CD4-positive, CD25-positive, alpha-beta regulatory T cell (primary cell): ENCODE measurements around the gene XRCC4. TPM values are rescaled to one million over a fixed set of nuclear protein-coding genes. Genes with fewer than 3 reads are reported as not detected.

Experiments used
- ATAC-seq, 2 donors: fragments of 150-1000 bp; cut with Tn5 transposase; one replicate each; pipeline ENCODE4 v1.10.0; 2021; ENCODE audit warnings: low read depth in 2 of 2, moderate number of reproducible peaks in 2 of 2, moderate library complexity in 1 of 2
- DNase-seq, 3 donors: peaks; one replicate each; pipeline versions ENCODE4 v3.0.0 to v3.0.0-alpha.2; 2012 to 2022; ENCODE audit warnings: mixed read lengths in 1 of 3
- H3K27ac ChIP-seq: one replicate; pipeline ENCODE4 v1.7.0; 2013; ENCODE audit warnings: mild to moderate bottlenecking, low read length; ENCODE audit not compliant: insufficient read depth, poor library complexity, severe bottlenecking
- H3K27me3 ChIP-seq: one replicate; pipeline ENCODE4 v1.7.0; 2013; ENCODE audit warnings: low read length; ENCODE audit not compliant: control insufficient read depth, insufficient read depth
- H3K36me3 ChIP-seq: one replicate; pipeline ENCODE4 v1.7.0; 2013; ENCODE audit warnings: mild to moderate bottlenecking, low read length, moderate library complexity; ENCODE audit not compliant: control insufficient read depth, insufficient read depth
- H3K4me1 ChIP-seq: 2 replicates; pipeline ENCODE4 v1.7.0; 2013; ENCODE audit warnings: mild to moderate bottlenecking, low read length; ENCODE audit not compliant: insufficient read depth, control insufficient read depth, poor library complexity, severe bottlenecking
- H3K4me3 ChIP-seq: one replicate; pipeline ENCODE4 v1.7.0; 2013; ENCODE audit warnings: low read depth, mild to moderate bottlenecking, low read length, moderate library complexity
- H3K9me3 ChIP-seq, 2 experiments: 1 replicate in 1 of 2; 2 replicates in 1 of 2; pipeline ENCODE4 v1.7.0; 2013; ENCODE audit warnings: low read length in 2 of 2, mild to moderate bottlenecking in 1 of 2, moderate library complexity in 1 of 2; ENCODE audit not compliant: control insufficient read depth in 2 of 2
- H3K27ac Mint-ChIP-seq, 3 donors: one replicate each; pipeline ENCODE4 v1.8.0; 2020 to 2022; ENCODE audit warnings: mild to moderate bottlenecking in 3 of 3, mixed read lengths in 3 of 3, moderate library complexity in 2 of 3
- H3K27me3 Mint-ChIP-seq: one replicate; pipeline ENCODE4 v1.8.0; 2022; ENCODE audit warnings: mild to moderate bottlenecking, mixed read lengths
- H3K36me3 Mint-ChIP-seq: one replicate; pipeline ENCODE4 v1.8.0; 2020; ENCODE audit warnings: mixed read lengths
- H3K4me1 Mint-ChIP-seq, 4 donors: one replicate each; pipeline ENCODE4 v1.8.0; 2020 to 2022; ENCODE audit warnings: mixed read lengths in 4 of 4, mild to moderate bottlenecking in 1 of 4
- H3K4me3 Mint-ChIP-seq, 4 donors: one replicate each; pipeline ENCODE4 v1.8.0; 2020 to 2022; ENCODE audit warnings: mild to moderate bottlenecking in 4 of 4, mixed read lengths in 4 of 4, moderate library complexity in 3 of 4
- H3K9me3 Mint-ChIP-seq, 7 donors: one replicate each; pipeline ENCODE4 v1.8.0; 2020 to 2022; ENCODE audit warnings: mixed read lengths in 7 of 7, mild to moderate bottlenecking in 3 of 7, moderate library complexity in 2 of 7
- polyA plus RNA-seq, 4 donors: library from polyadenylated mRNA; unstranded; fragments of 300-500 nt; fragmentation: Illumina TruSeq; gene quantifications; one replicate each; pipeline ENCODE4 v1.2.3, GENCODE V29; 2021
- total RNA-seq: library from RNA; stranded (reverse); gene quantifications from one replicate; pipeline ENCODE4 v1.2.3, GENCODE V29; 2022

Gene XRCC4
- total and polyA plus RNA-seq, 5 donors from 2014 or later = 3.8 to 10.1 (median 6.2) TPM

DNA sequence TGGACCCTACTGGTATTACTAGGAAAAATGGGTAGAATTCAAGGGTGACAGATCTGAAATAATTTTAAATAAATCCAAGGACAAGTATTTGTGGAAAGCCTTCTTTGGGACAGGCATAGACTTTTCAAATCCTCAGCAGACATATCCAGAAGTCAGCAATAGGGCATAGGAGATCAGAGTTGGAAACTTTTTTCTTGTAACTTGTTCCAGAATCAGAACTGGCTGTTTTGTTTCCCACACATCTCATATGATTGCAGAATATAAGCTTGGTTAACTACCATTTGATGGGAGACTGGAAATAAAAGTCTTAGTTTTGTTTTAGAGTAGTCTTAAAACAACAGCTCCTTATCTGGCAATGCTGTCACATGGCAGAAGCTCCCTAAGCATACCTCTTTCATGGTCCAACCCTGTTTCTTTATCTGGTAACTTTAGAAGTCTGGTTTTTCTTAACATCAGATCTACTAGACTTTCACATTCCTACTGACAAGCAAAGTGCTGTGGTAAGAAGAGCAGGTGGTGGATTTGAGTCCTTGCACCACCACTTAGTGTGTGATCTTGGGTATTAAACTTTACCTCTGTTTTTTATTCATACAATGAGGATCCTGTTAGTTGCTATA, 25.1 kb downstream of the XRCC4 start:
- H3K27me3 Mint-ChIP-seq = no peaks in the 10 kb centered on the region

DNA sequence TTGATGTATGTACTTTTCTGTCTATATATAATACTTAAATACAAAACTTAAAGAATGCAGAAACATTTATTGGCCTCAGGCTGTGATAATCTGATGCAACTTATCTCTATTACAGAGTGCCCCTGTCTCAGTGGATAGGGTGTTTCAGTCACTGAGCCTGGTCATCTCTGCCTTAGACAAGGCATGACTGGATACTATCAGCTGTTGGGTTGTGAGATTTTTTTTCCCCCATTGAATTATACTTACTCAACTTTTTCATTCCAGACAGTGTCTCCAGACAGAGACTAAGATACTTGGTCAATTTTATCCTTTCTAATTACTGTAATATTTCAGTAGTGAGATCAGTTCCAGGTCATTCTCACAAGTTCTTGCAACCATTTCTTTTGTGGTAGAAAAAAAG, 26.7 kb downstream of the XRCC4 start:
- Mint-ChIP-seq H3K27ac (no peak overlapping the region), H3K27me3 (no peaks in the 10 kb centered on the region), H3K36me3 (peaks cover 14% of the 10 kb centered on the region), H3K4me3 (no peak overlapping the region), H3K4me1 (peaks cover 0 to 10% (median 7%) of the 10 kb centered on the region in 4 donors), H3K9me3 (no peaks in the 10 kb centered on the region)
- H3K4me3 ChIP-seq = no peak overlapping the region
- ATAC-seq (no peak), DNase-seq (no peak)
- no peaks in the 10 kb centered on the region for H3K4me1 ChIP-seq
- no peak overlapping the region for H3K27ac ChIP-seq
- no peaks in the 10 kb centered on the region for H3K27me3 ChIP-seq
- no peaks in the 10 kb centered on the region for H3K9me3 ChIP-seq
- no peaks in the 10 kb centered on the region for H3K36me3 ChIP-seq

More for the DNA sequence above, 25.1 kb downstream of the XRCC4 start:
- H3K9me3 Mint-ChIP-seq = no peaks in the 10 kb centered on the region
- Histone ChIP-seq H3K27ac (no peak overlapping the region), H3K4me1 (no peaks in the 10 kb centered on the region), H3K27me3 (no peaks in the 10 kb centered on the region), H3K9me3 (no peaks in the 10 kb centered on the region), H3K36me3 (no peaks in the 10 kb centered on the region), H3K4me3 (no peak overlapping the region)
- DNase-seq (no peak), ATAC-seq (no peak)
- H3K4me3 Mint-ChIP-seq = no peak overlapping the region
- peaks cover 14% of the 10 kb centered on the region for H3K36me3 Mint-ChIP-seq
- peak overlapping the region in 1 of 3 donors; percentile 43 for H3K27ac Mint-ChIP-seq
- H3K4me1 Mint-ChIP-seq = peaks cover 0 to 13% (median 8%) of the 10 kb centered on the region in 4 donors

DNA sequence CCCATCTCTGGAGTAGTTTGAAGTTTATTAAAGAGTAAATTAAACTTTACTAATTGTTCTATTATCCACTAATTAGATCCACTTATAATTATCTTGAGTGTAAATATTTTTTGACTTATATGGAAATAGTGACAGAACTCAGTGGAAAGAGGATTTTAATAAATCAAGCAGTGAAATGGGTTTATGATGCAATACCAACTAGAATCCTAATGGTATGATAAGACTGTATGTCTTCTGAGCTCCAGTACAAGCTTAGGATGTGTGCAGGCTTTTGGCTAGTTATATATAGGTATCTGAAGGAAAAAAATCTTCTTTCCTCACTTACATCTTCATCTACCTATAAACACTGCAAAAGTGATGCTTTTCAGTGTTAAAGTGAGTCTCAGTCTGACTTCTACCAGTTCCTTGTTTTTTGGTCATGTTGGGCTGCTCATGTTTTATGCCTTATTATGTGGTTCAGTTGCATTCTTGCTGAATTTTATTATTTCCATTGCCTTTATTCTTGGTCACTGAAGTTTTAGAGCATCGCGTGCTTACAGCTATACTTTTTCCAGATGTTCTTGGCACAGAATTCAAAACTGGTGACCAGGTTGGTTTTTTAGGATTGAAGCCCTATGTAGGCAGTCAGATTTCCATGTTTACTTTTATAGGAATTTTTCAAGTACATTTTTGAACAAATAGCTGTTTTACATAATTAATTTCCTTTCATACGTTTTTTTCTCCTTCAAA, 30.5 kb downstream of the XRCC4 start:
- Mint-ChIP-seq H3K9me3 (peaks cover 0 to 8% (median 3%) of the 10 kb centered on the region in 7 donors), H3K4me3 (no peak overlapping the region), H3K36me3 (peaks cover 26% of the 10 kb centered on the region), H3K4me1 (peaks cover 0 to 9% (median 0%) of the 10 kb centered on the region in 4 donors), H3K27ac (no peak overlapping the region), H3K27me3 (no peaks in the 10 kb centered on the region)
- DNase-seq = no peak
- H3K4me3 ChIP-seq = no peak overlapping the region
- no peaks in the 10 kb centered on the region for H3K9me3 ChIP-seq
- H3K4me1 ChIP-seq = no peaks in the 10 kb centered on the region
- no peaks in the 10 kb centered on the region for H3K27me3 ChIP-seq
- no peaks in the 10 kb centered on the region for H3K36me3 ChIP-seq
- H3K27ac ChIP-seq = no peak overlapping the region
- no peak for ATAC-seq

DNA sequence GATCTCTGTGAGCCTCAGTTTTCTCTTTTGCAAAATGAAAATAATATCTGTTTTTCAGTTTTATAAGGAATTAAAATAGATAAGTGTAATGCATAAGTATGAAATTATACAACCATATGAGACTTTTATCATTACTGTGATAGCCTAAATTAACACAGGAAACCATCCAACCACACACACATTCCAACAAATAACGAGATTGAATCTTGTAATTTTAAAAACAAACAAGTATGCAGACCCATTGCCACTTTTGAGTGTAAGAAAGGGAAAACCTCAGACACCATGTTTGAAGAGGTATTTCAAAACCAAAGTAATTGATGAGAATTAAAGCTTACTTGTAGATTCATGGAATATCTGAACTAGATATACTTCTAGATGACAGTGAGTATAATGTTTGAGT, 32.0 kb downstream of the XRCC4 start:
- H3K36me3 ChIP-seq = no peaks in the 10 kb centered on the region
- no peak overlapping the region for H3K27ac Mint-ChIP-seq
- H3K4me1 Mint-ChIP-seq = peaks cover 0 to 5% (median 0%) of the 10 kb centered on the region in 4 donors
- ATAC-seq (no peak), DNase-seq (no peak)
- no peaks in the 10 kb centered on the region for H3K27me3 ChIP-seq
- peaks cover 0 to 5% of the 10 kb centered on the region in 2 experiments for H3K9me3 ChIP-seq
- peaks cover 22% of the 10 kb centered on the region for H3K36me3 Mint-ChIP-seq
- H3K9me3 Mint-ChIP-seq = peaks cover 0 to 13% (median 5%) of the 10 kb centered on the region in 7 donors
- no peaks in the 10 kb centered on the region for H3K4me1 ChIP-seq
- no peak overlapping the region for H3K4me3 ChIP-seq
- H3K27ac ChIP-seq = no peak overlapping the region
- H3K27me3 Mint-ChIP-seq = no peaks in the 10 kb centered on the region
- H3K4me3 Mint-ChIP-seq = no peak overlapping the region

DNA sequence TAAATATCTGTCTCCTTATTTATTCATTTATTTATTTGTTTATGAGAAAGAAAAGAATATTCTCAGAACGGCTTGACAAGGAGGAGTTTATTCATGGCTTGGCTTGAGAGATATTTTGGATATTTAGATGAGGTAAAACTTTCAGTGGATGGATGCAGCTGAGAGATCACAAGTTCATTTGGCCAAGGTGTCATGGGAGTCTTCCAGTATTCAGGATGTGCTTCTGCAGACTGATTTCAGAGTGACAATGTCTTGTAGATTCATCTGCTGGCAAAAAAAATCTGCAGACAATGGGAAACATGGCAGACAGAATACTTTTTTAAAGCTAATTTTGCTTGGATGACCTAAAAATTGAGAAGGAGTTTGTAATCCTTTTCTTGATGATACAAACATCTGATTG, 38.5 kb downstream of the XRCC4 start:
- Mint-ChIP-seq H3K27ac (no peak overlapping the region), H3K4me1 (peaks cover 0 to 3% (median 0%) of the 10 kb centered on the region in 4 donors), H3K36me3 (peaks cover 33% of the 10 kb centered on the region), H3K9me3 (peaks cover 3 to 23% (median 7%) of the 10 kb centered on the region in 7 donors), H3K4me3 (no peak overlapping the region), H3K27me3 (no peaks in the 10 kb centered on the region)
- ATAC-seq (no peak), DNase-seq (no peak)
- Histone ChIP-seq H3K27me3 (no peaks in the 10 kb centered on the region), H3K36me3 (no peaks in the 10 kb centered on the region), H3K27ac (no peak overlapping the region), H3K9me3 (peaks cover 0 to 5% of the 10 kb centered on the region in 2 experiments), H3K4me3 (no peak overlapping the region), H3K4me1 (no peaks in the 10 kb centered on the region)

DNA sequence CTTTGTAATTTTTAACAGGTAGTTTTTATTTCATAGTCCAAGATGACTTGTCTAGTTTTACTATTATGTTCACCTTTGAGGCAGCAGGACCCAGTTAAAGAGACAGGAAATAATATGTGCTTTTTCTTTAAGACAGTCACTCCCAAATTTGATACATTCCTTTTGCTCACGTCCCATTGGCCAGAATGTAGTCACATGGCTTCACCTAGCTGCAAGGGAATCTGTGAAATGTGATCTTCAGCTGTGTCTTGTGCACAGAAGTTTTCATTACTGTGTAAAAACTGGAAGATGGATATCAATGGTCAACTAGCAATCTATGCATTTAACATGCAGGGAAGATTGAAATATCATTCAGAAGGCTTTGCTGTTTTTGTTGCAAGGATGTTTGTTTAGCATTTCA, 41.1 kb downstream of the XRCC4 start:
- ATAC-seq (no peak), DNase-seq (no peak)
- Histone ChIP-seq H3K9me3 (peaks cover 0 to under 1% of the 10 kb centered on the region in 2 experiments), H3K36me3 (no peaks in the 10 kb centered on the region), H3K4me1 (no peaks in the 10 kb centered on the region), H3K27me3 (no peaks in the 10 kb centered on the region), H3K27ac (no peak overlapping the region), H3K4me3 (no peak overlapping the region)
- Mint-ChIP-seq H3K4me3 (no peak overlapping the region), H3K9me3 (peaks cover 2 to 11% (median 4%) of the 10 kb centered on the region in 7 donors), H3K27ac (no peak overlapping the region), H3K4me1 (peaks cover 0 to 3% (median 0%) of the 10 kb centered on the region in 4 donors), H3K36me3 (peaks cover 21% of the 10 kb centered on the region), H3K27me3 (no peaks in the 10 kb centered on the region)

DNA sequence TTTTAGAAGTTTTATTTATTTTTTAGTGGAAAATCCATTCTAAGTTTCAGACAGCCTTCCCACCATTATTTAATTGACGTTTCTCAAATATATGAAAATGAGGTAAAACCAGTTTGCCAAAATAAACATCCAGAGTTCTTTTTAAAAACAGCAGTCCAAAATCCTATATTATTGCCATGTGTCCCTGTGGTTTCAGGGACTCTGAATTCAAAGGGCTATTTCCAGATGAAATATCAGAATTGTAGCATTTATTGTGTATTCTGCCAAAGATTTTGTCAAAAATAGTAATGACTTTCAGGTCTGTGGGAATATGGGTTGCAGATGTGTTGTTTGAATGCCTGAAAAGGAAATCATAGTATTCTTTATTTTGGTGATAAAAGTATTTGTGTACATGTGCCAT, 41.6 kb downstream of the XRCC4 start:
- Mint-ChIP-seq H3K4me1 (peaks cover 0 to 3% (median 0%) of the 10 kb centered on the region in 4 donors), H3K27me3 (no peaks in the 10 kb centered on the region), H3K27ac (no peak overlapping the region), H3K4me3 (no peak overlapping the region), H3K9me3 (peaks cover 2 to 11% (median 4%) of the 10 kb centered on the region in 7 donors), H3K36me3 (peaks cover 21% of the 10 kb centered on the region)
- ATAC-seq (no peak), DNase-seq (no peak)
- Histone ChIP-seq H3K27ac (no peak overlapping the region), H3K4me1 (no peaks in the 10 kb centered on the region), H3K9me3 (no peaks in the 10 kb centered on the region), H3K27me3 (no peaks in the 10 kb centered on the region), H3K4me3 (no peak overlapping the region), H3K36me3 (no peaks in the 10 kb centered on the region)
